ENCODE measurements around the gene CP.

DNA sequence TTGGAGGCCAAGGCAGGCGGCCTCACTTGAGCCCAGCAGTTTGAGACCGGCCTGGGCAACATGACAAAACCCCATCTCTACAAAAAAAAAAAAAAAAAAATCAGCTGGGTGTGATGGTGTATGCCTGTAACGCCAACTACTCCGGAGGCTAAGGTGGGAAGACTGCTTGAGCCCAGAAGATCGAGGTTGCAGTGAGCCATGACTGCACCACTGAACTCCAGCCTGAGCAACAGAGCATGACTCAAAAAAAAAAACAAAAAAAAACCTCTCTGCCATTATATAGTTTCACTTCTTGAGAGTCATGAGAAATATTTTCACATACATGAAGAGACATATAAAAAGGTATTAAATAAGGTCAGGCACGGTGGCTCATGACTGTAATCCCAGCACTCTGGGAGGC, 45.9 kb upstream of the CP start:
- TF ChIP-seq, protein P1, sequence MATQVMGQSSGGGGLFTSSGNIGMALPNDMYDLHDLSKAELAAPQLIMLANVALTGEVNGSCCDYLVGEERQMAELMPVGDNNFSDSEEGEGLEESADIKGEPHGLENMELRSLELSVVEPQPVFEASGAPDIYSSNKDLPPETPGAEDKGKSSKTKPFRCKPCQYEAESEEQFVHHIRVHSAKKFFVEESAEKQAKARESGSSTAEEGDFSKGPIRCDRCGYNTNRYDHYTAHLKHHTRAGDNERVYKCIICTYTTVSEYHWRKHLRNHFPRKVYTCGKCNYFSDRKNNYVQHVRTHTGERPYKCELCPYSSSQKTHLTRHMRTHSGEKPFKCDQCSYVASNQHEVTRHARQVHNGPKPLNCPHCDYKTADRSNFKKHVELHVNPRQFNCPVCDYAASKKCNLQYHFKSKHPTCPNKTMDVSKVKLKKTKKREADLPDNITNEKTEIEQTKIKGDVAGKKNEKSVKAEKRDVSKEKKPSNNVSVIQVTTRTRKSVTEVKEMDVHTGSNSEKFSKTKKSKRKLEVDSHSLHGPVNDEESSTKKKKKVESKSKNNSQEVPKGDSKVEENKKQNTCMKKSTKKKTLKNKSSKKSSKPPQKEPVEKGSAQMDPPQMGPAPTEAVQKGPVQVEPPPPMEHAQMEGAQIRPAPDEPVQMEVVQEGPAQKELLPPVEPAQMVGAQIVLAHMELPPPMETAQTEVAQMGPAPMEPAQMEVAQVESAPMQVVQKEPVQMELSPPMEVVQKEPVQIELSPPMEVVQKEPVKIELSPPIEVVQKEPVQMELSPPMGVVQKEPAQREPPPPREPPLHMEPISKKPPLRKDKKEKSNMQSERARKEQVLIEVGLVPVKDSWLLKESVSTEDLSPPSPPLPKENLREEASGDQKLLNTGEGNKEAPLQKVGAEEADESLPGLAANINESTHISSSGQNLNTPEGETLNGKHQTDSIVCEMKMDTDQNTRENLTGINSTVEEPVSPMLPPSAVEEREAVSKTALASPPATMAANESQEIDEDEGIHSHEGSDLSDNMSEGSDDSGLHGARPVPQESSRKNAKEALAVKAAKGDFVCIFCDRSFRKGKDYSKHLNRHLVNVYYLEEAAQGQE (IDR thresholded peaks at IDR 0.05; ENCODE audit: low read depth) = no peak
- TF ChIP-seq EGR1 (IDR thresholded peaks at IDR 0.05; ENCODE audit: low read depth) = no peak
- TF ChIP-seq, protein P2, sequence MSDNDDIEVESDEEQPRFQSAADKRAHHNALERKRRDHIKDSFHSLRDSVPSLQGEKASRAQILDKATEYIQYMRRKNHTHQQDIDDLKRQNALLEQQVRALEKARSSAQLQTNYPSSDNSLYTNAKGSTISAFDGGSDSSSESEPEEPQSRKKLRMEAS (IDR thresholded peaks at IDR 0.05) = no peak
- TF ChIP-seq FOSL1 (IDR thresholded peaks at IDR 0.05; ENCODE audit: low read depth) = no peak
- TF ChIP-seq, protein P3, sequence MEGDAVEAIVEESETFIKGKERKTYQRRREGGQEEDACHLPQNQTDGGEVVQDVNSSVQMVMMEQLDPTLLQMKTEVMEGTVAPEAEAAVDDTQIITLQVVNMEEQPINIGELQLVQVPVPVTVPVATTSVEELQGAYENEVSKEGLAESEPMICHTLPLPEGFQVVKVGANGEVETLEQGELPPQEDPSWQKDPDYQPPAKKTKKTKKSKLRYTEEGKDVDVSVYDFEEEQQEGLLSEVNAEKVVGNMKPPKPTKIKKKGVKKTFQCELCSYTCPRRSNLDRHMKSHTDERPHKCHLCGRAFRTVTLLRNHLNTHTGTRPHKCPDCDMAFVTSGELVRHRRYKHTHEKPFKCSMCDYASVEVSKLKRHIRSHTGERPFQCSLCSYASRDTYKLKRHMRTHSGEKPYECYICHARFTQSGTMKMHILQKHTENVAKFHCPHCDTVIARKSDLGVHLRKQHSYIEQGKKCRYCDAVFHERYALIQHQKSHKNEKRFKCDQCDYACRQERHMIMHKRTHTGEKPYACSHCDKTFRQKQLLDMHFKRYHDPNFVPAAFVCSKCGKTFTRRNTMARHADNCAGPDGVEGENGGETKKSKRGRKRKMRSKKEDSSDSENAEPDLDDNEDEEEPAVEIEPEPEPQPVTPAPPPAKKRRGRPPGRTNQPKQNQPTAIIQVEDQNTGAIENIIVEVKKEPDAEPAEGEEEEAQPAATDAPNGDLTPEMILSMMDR (IDR thresholded peaks at IDR 0.05 in 2 of 3, conservative IDR thresholded peaks at IDR 0.05 in 1 of 3; ENCODE audit: borderline replicate concordance in 1 of 3, insufficient read depth in 1 of 3, low read depth in 2 of 3, low read length in 2 of 3) = no peak
- TF ChIP-seq, protein P4, sequence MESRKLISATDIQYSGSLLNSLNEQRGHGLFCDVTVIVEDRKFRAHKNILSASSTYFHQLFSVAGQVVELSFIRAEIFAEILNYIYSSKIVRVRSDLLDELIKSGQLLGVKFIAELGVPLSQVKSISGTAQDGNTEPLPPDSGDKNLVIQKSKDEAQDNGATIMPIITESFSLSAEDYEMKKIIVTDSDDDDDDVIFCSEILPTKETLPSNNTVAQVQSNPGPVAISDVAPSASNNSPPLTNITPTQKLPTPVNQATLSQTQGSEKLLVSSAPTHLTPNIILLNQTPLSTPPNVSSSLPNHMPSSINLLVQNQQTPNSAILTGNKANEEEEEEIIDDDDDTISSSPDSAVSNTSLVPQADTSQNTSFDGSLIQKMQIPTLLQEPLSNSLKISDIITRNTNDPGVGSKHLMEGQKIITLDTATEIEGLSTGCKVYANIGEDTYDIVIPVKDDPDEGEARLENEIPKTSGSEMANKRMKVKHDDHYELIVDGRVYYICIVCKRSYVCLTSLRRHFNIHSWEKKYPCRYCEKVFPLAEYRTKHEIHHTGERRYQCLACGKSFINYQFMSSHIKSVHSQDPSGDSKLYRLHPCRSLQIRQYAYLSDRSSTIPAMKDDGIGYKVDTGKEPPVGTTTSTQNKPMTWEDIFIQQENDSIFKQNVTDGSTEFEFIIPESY (IDR thresholded peaks at IDR 0.05; ENCODE audit: extremely low read depth, insufficient replicate concordance, low read length) = no peak
- TF ChIP-seq ZNF274 (IDR thresholded peaks at IDR 0.05; ENCODE audit: low read depth, low read length) = no peak
- TF ChIP-seq SRF (IDR thresholded peaks at IDR 0.05; ENCODE audit: low read depth) = no peak
